8988T (cell line): Measurements from ENCODE around the gene DRAM2.
"Not testable (repeated sequence)": the region's sequence is repeated elsewhere in the genome, so short reads cannot be mapped to it uniquely, and the experiment has no call there.

Experiments used
- DNase-seq: peaks from one replicate; pipeline ENCODE4 v3.0.0; 2011

Gene DRAM2

GRCh38 chr1:111142356-111142975 is 2.6 kb upstream of the DRAM2 start:
- DNase-seq, result no peak

- DNase-seq, result no peak
Observed at GRCh38 chr1:111141245-111142220, 1.6 kb upstream of the DRAM2 start.

- DNase-seq, result no peak
Observed at GRCh38 chr1:111140680-111140967, 731 bp upstream of the DRAM2 start.

GRCh38 chr1:111139324-111139955 is 453 bp downstream of the DRAM2 start:
- no peak for DNase-seq

GRCh38 chr1:111133866-111134265 is 6.0 kb downstream of the DRAM2 start:
- DNase-seq, result no peak

- no peak for DNase-seq
Observed at GRCh38 chr1:111131693-111132092, 8.2 kb downstream of the DRAM2 start.

GRCh38 chr1:111129376-111129775 is 10.5 kb downstream of the DRAM2 start:
- DNase-seq, result no peak

- DNase-seq, result no peak
Observed at GRCh38 chr1:111127923-111128643, 11.8 kb downstream of the DRAM2 start.

- no peak for DNase-seq
Observed at GRCh38 chr1:111126354-111126753, 13.5 kb downstream of the DRAM2 start.

GRCh38 chr1:111116496-111116895 is 23.4 kb downstream of the DRAM2 start:
- DNase-seq, result no peak

- no peak for DNase-seq
Observed at GRCh38 chr1:111110197-111110899, 29.5 kb downstream of the DRAM2 start.

- no peak for DNase-seq
Observed at GRCh38 chr1:111104981-111105380, 34.9 kb downstream of the DRAM2 start.

- no peak for DNase-seq
Observed at GRCh38 chr1:111101854-111102642, 37.8 kb downstream of the DRAM2 start.

- DNase-seq, result no peak
Observed at GRCh38 chr1:111099289-111099688, 40.6 kb downstream of the DRAM2 start.

- DNase-seq, result no peak
Observed at GRCh38 chr1:111097356-111098099, 42.4 kb downstream of the DRAM2 start.

GRCh38 chr1:111095421-111095820 is 44.5 kb downstream of the DRAM2 start:
- not testable (repeated sequence) for DNase-seq

- DNase-seq, result no peak
Observed at GRCh38 chr1:111089638-111090037, 50.3 kb downstream of the DRAM2 start.

- no peak for DNase-seq
Observed at GRCh38 chr1:111085676-111086075, 54.2 kb downstream of the DRAM2 start.

- no peak for DNase-seq
Observed at GRCh38 chr1:111084999-111085398, 54.9 kb downstream of the DRAM2 start.

- DNase-seq, result no peak
Observed at GRCh38 chr1:111082421-111083203, 57.3 kb downstream of the DRAM2 start.
